COLO668 (cell line): ENCODE results near the gene PWP2.
"Not testable (repeated sequence)": the region's sequence is repeated elsewhere in the genome, so short reads cannot be mapped to it uniquely, and the experiment has no call there.

ENCODE experiments used
- DNase-seq: peaks from one replicate; lab custom pipeline; 2025; ENCODE audit not compliant: unreplicated experiment; lab: John Stamatoyannopoulos, UW

Gene PWP2

DNA sequence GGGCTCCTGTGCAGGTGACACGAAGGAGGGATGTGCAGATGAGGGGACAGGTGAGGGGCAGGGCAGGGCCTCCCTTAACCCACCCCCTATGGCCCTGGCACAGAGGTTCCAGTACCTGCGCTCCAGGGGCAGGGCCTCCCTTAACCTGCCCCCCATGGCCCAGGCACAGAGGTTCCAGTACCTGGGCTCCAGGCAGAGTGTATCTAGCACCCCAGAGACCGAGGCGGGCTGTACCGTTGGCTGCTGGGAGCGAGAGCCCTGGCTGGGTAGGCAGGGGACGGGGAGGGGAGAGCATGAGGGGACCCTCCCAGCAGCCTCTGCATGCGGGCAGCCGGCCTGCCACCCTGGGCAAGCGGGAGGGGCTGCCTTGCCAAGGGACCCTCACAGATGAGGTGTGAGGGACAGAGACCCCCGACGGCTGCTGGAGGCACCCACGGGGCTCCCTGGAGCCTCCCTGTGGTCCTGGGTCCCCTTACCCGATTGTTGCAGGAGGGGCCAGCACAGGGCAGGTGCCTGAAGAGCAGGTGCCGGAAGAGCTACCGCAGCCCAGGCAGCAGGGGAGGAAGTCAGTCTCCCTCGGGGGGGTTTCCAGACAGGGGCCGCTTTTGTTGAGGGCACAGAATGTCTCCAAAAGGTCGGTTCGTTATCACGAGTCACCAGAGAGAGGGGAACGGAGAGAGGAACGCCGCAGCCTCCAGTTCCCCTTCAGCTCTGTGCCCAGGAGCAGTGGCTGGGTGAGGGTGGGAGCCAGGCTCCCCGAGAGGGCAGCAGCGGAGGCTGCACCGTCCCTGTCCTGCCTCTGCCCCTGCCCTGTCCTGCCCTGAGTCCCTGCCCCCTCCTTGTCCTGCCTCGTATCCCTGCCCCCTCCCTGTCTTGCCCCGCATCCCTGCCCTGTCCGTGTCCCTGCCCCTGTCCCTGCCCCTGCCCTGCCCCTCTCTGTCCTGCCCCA, 52.4 kb downstream of the PWP2 start:
- DNase-seq: not testable (repeated sequence)

DNA sequence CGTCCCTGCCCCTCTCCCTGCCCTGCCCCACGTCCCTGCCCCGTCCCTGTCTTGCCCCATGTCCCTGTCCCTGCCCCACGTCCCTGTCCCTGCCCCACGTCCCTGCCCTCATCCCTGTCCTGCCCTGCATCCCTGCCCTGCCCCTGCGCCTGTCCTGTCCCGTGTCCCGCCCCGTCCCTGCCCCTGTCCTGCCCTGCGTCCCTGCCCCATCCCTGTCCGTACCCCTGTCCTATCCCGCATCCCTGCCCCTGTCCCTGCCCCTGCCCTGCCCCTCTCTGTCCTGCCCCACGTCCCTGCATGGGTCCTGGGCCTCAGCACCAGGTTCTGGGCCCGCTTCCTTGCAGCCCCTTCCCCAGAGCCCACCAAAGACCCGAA, 53.1 kb downstream of the PWP2 start:
- DNase-seq: not testable (repeated sequence)

DNA sequence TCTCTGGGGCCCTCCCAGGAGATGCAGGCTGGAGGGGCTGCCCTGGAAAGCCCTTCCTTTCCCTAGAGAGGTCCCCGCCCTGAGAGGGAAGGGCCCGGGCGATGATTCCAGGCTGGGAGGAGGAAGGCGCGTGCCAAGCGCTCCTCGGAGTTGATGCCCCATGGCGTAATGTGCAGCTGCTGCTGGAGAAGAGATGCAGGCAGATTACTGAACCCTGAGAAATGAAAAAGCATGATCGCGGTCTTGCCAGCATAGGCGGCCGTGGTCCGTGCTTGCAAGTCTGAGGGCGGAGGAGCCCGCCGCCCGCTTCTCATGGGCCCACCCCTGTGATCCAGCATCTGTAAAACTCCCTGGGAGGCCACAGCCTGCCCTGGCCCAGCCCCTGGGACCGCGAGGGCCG, 53.6 kb downstream of the PWP2 start:
- DNase-seq: not testable (repeated sequence)

DNA sequence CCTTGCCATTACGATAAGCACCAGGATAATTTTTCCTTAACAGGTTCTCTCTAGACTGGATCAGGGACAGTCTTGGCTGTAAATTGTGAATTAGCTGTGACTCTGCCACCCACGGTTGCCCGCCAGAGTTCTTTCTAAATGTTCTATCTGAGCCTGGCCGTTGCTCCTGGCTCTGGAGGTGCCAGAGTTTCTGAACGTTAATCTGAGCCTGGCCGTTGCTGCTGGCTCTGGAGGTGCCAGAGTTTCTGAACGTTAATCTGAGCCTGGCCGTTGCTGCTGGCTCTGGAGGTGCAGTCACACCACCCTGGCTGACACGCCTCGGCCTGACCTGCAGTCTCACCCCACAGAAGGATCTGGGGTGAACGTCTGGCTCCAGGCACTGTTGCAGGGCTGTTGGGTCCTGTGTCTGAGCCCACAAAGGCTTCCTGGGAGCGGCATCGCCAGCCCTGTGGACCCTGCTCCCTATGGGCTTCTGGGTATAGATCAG, 56.0 kb downstream of the PWP2 start:
- DNase-seq: not testable (repeated sequence)

DNA sequence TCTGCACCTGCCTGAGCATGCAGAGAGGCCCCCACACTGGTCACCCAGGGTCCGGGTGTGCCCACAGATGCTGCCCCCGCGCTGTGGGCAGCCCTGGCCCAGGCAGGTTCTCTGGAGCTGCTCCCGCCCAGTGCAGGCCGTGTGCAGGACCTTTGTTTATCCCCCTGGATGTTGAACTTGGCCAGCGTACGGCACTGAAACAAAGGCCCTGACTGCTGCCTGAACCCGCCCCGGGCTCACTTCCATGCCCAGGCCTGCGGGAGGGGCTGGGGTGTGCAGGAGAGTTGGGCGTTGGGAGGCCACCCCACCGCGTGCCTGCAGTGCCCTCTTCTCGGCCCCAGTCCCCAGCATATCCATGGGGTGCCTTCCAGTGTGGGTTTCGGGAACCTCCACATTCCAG, 58.7 kb downstream of the PWP2 start:
- not testable (repeated sequence) for DNase-seq

DNA sequence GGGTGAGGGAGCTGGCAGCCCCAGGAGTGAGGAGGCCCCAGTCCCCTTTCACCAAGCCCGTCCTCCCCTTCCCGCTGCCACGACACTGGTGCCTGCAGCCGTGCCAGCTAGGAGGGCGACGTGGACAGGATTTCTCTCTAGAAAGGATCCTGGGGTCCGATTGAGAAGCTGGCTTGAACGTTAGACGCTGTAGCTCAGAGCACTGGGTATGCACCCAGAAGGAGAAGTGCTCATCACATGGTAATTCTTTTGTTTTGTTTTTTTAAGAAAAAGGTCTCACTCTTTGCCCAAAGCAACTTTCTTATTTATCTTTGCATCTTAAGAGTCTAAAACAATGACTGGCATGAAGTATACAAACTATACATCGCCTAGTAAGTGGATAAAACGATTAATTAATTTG, 60.3 kb downstream of the PWP2 start:
- DNase-seq: not testable (repeated sequence)

DNA sequence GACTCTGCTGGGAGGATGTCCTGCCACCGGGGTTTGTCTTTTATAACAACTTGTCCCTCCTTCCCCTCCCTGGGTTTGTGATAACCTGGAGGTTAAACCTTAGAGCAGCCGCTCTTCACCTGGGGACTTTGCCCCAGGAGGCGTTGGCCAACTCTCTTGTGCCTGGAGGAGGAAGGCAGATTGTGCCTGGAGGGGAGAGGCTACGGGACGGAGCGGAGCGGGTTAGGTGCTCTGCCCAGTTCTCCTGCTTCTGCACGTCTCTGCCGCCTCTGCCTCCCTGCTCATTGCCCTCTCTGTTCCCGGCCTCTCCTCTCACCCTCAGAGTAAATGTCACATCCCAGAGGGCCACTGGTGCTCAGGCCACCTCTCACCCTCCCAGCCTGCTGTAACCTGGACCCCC, 63.1 kb downstream of the PWP2 start:
- not testable (repeated sequence) for DNase-seq

DNA sequence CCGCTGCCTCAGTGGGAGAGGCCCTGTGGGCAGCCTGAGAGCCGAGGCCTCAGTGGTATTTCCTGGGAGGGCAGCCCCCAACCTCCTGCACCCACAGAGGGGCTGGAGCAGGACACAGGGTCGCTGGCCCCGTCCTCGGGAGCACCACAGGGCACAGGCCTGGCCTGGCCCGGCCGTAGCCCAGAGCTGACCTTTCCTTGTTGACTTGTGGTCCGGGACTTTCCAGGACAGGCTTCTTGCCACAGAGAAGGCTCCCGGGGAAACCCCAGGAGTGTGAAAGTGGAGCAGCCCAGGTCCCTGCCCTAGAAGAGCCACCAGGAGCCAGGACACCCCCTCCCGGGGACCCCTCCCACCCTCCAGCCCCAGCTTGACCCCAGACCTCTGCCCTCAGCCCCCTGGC, 63.7 kb downstream of the PWP2 start:
- not testable (repeated sequence) for DNase-seq

DNA sequence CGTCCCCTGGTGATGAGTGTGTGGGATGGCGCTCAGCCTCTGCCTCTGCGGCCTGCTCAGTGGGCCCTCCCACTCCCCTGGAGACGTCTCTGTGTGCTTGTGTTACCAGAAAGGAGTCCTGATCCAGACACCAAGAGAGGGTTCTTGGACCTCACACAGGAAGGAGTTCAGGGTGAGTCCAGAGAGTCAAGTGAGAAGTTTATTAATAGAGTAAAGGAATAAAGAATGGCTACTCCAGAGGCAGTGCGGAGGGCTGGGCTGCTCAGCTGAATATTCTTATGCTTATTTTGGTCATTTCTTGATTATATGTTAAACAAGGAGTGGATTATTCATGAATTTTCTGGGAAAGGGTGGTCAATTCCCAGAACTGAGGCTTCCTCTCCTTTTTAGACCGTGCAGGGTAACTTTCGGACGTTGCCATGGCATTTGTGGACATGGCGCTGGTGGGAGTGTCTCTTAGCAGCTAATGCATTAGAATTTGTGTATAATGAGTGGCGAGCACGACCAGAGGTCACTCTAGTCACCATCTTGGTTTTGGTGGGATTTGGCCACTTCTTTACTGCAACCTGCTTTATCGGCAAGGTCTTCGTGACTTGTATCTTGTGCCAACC, 64.9 kb downstream of the PWP2 start:
- DNase-seq: not testable (repeated sequence)

DNA sequence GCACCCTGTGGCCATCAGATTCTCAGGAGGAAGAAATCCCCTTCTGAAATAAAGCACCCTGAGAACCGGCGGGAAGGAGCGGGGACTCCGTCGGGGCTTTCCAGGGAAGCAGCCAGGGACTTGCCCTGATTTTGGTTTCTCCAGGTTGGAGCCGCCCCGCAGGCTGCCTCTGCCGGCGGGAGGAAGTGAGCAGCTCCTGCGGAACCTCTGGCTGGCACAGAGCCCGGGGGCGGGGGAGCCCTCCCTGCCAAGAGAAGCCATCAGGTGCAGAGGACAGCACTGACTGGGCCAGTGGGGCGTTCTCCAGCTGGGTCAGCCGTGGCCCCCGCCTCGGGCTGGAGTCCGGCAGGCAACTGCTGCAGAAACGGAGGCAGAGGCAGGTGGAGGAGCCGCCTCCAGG, 65.5 kb downstream of the PWP2 start:
- not testable (repeated sequence) for DNase-seq

DNA sequence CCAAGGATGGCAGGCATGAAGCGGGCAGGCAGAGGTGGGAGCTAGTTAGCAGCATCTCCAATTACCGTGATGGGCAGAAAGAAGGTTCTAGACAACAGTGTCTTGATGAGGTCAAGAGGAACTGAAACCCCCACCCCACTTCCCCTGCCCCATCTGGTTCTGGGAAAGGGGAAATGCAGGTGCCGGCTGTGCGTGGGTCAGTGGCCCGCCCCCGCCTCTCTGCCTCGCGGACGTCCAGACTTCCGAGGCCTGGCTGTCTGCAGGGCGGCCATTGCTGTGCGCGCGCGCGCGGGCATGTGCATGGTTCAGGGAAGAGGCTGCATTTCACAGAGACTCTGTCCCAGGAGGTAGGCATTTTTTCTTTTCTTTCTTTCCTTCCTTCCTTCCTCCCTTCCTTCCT, 68.0 kb downstream of the PWP2 start:
- DNase-seq: not testable (repeated sequence)

DNA sequence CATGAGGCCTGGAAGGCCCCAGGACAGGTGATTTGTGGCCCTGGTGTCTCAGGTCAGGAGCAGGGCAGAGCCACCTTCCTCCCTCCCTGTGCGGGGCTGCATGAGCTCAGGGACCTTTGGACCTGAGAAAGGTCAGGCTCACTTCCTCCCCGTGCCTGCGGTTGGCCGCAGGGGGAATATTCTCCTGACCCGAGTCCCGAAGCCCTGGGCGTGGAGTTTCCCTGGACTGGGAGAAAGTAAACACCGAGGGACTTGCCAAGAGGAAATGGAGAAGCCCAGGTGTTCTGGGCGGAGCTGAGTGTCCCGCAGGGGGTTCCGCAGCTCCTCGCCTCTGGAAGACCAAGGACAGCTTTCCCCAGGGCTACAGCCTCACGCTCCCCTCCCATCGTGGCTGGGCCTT, 68.9 kb downstream of the PWP2 start:
- DNase-seq: not testable (repeated sequence)
